IPS DF 6.9 (cell line): ENCODE measurements around the gene PRKCD.

ENCODE experiments used
- DNase-seq: peaks from one replicate; pipeline ENCODE4 v3.0.0-alpha.2; 2013; ENCODE audit warnings: low read depth, low spot score
- H3K27ac ChIP-seq: one replicate; pipeline ENCODE4 v1.5.1; 2013; ENCODE audit warnings: low read length, control low read depth
- H3K27me3 ChIP-seq: 2 replicates; pipeline ENCODE4 v1.6.1; 2013; ENCODE audit warnings: mild to moderate bottlenecking, low read length; ENCODE audit not compliant: control insufficient read depth, insufficient read depth
- H3K36me3 ChIP-seq: 2 replicates; pipeline ENCODE4 v1.6.1; 2013; ENCODE audit warnings: low read length; ENCODE audit not compliant: control insufficient read depth, insufficient read depth
- H3K4me1 ChIP-seq: 2 replicates; pipeline ENCODE4 v1.6.1; 2013; ENCODE audit warnings: low read length; ENCODE audit not compliant: control insufficient read depth, insufficient read depth
- H3K4me3 ChIP-seq: 2 replicates; pipeline ENCODE4 v1.5.1; 2013; ENCODE audit warnings: mild to moderate bottlenecking, low read length
- H3K9me3 ChIP-seq: 2 replicates; pipeline ENCODE4 v1.6.1; 2013; ENCODE audit warnings: low read length, inconsistent platforms; ENCODE audit not compliant: control insufficient read depth, insufficient read depth
- WGBS: extraction: QIAGEN DNeasy Blood & Tissue Kit; methylation state at CpG from one replicate; pipeline ENCODE4 v1.1.7; 2013; ENCODE audit warnings: mixed read lengths, missing lambda C conversion rate; ENCODE audit not compliant: insufficient read length, insufficient coverage; 5-methylcytosine and 5-hydroxymethylcytosine counted together

PRKCD gene

DNA sequence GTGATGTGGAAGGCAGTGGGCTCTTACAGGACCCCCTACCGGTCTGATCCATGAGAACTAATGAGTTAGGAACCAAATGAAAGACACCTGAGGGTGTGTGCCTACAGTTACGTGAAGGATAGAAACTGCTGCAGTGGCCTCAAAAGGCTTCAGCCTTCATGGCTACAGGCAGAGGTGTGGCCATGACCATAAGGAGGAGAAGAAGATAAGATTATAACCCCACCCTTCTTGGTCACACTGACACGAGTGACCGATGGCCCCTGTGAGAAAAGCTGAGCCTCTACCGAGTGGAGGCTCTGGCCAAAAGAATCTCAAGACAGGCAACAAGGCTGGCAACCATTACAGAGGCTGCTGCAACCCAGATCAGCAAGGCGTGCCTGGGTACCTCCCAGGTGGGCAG is 37.1 kb upstream of the PRKCD start:
- DNase-seq: no peak
- H3K4me1 ChIP-seq: no peaks in the 10 kb centered on the region
- H3K36me3 ChIP-seq: peaks cover 18% of the 10 kb centered on the region; the same call in 1 of the 2 replicates
- H3K4me3 ChIP-seq: no peak overlapping the region
- no CpG with 5 or more reads among the region's 6 CpGs for WGBS
- H3K27ac ChIP-seq: no peak overlapping the region
- no peaks in the 10 kb centered on the region for H3K27me3 ChIP-seq
- H3K9me3 ChIP-seq: no peaks in the 10 kb centered on the region

DNA sequence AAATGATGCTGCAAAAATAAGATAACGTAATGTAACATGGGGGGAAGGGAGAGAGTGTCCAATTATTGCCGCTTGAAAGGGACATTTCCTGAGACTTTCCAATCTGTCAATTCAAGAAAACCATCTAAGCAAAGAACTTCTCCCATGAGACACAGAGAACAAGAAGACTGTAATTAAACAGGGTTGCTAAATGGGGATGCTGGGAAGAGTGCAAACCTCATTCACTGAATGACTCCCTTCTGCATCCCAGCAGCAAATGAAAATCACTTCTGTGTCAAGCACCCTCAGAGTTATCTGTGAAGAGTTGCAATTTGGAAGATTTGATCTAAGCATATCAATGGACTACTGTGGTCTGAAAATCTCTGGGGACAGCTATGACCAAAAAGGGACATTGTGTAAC is 34.4 kb upstream of the PRKCD start:
- Histone ChIP-seq H3K27me3 (no peaks in the 10 kb centered on the region), H3K4me3 (no peak overlapping the region), H3K36me3 (peaks cover 13% of the 10 kb centered on the region; the same call in 1 of the 2 replicates), H3K9me3 (no peaks in the 10 kb centered on the region), H3K27ac (no peak overlapping the region), H3K4me1 (no peaks in the 10 kb centered on the region)
- no CpG with 5 or more reads among the region's 2 CpGs for WGBS
- no peak for DNase-seq

DNA sequence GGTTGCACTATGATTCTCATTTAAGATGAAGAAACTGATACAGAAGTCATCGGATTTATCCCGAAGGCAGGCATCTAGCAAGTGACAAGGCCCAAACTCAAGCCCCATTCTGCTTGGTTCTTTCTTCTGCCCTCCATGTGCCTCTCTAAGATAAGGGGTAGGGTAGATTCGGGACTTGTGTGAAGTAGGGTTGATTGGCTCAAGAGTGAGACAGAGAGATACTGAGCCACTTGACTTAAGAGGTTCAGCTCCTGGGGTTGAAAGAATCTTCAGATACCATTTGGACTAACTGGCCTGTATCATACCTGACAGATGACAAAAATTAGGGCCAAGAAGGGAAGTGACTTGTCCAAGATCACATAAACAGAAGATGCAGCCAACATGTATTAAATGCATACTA is 31.7 kb upstream of the PRKCD start:
- Histone ChIP-seq H3K4me1 (no peaks in the 10 kb centered on the region), H3K27me3 (no peaks in the 10 kb centered on the region), H3K9me3 (no peaks in the 10 kb centered on the region), H3K27ac (no peak overlapping the region), H3K36me3 (0 out of 2 replicates have a peak, but pooled peaks cover 3% of the 10 kb centered on the region), H3K4me3 (peak overlapping the region; percentile 80; the same call in 1 of the 2 replicates)
- no peak for DNase-seq
- no CpG with 5 or more reads among the region's 3 CpGs for WGBS

DNA sequence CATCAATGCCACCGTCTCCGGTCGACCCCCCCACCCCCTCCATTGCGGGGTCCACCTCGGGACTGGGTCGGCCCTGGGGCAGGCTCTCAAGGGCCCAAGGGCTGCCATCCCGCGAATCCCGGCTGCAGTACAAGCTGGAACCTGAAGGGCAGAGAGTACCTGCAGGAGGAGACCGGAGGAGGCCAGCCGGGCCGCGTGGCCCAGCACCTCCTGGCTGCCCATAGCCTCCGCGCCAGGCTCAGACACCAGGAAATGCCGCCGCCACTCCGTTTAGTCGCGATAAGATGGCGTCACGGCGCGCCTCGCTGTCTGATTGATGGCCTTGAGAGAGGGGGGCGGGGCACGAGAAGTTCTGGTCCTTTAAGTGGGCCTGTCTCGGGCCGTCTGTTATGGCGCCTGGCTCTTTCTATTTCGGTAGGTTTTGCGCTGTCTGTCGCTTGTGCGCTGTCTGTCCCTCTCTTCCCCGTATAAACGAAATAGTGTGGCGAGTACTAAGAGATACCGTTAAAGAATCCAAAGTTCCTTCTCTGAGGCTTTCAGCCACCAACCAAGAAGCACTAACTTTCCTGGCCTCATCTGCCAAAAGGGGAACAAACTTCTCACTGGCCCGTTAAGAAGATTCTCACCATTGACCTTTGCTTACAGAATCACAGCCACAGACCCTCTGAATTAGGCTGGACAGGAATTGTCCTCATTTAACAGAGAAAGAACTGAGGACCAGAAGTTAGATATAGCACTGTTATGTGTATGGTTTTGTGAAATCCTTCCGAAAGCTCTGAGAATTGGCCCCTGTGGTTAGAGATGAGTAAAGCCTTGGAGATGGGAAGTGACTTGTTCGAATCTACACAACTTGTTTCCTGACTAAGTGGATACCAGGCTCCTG is 30.6 kb upstream of the PRKCD start, which contains the start of gene RFT1:
RFT1 (minus strand) TSS at position 257 of the 883 bp plus-strand sequence; CDS start at position 222, 35 bp downstream.
- H3K4me3 ChIP-seq: peak within 1 kb of the TSS; percentile 80
- no CpG with 5 or more reads among the region's 41 CpGs for WGBS
- H3K36me3 ChIP-seq: 0 out of 2 replicates have a peak, but pooled peaks cover 3% of the 10 kb centered on the region
- H3K27ac ChIP-seq: no peak within 1 kb of the TSS
- peak; percentile 87 for DNase-seq
- no peaks in the 10 kb centered on the region for H3K4me1 ChIP-seq
- H3K9me3 ChIP-seq: no peaks in the 10 kb centered on the region
- H3K27me3 ChIP-seq: no peaks in the 10 kb centered on the region

DNA sequence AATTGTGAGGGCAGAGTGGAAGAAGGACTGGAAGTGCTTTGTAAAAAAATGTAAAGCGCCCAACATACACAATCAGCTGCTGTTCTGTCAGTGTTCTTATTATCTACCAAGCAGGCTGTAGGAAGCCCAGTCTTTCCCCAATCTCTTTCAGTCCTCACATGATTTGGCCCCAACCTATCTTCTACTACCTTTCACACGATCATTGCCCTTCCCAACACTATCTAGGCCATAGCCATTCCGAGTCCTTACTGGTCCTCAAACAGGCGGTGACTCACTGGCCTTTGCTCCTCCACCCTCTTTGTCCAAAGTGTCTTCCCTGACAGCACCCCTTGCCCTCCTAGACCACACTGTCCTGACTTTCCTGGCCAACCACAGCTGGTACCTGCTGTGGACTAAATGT is 29.9 kb upstream of the PRKCD start:
- Histone ChIP-seq H3K9me3 (no peaks in the 10 kb centered on the region), H3K27ac (no peak overlapping the region), H3K4me1 (no peaks in the 10 kb centered on the region), H3K27me3 (no peaks in the 10 kb centered on the region), H3K4me3 (no peak overlapping the region), H3K36me3 (no peaks in the 10 kb centered on the region)
- DNase-seq: no peak
- whole genome bisulfite sequencing: no CpG with 5 or more reads among the region's 4 CpGs

DNA sequence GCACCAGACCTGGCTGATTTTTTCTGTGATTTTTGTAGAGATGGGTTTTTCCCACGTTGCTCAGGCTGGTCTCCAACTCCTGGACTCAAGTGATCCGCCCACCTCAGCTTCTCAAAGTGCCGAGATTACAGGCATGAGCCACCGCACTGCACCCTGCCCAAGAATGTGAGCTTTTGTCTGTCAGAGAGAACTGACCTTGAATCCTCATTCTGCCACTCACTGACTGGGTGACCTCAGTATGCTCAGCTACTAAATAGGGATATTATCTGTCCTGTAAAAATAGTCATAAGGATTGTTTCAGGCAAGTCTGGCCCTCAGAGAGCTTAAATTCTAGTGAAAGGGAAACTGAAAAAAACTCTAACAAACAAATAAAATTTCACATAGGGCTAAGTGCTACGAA is 28.7 kb upstream of the PRKCD start:
- Histone ChIP-seq H3K4me3 (no peak overlapping the region), H3K27me3 (no peaks in the 10 kb centered on the region), H3K36me3 (no peaks in the 10 kb centered on the region), H3K4me1 (no peaks in the 10 kb centered on the region), H3K27ac (no peak overlapping the region), H3K9me3 (no peaks in the 10 kb centered on the region)
- no peak for DNase-seq
- no CpG with 5 or more reads among the region's 5 CpGs for WGBS

DNA sequence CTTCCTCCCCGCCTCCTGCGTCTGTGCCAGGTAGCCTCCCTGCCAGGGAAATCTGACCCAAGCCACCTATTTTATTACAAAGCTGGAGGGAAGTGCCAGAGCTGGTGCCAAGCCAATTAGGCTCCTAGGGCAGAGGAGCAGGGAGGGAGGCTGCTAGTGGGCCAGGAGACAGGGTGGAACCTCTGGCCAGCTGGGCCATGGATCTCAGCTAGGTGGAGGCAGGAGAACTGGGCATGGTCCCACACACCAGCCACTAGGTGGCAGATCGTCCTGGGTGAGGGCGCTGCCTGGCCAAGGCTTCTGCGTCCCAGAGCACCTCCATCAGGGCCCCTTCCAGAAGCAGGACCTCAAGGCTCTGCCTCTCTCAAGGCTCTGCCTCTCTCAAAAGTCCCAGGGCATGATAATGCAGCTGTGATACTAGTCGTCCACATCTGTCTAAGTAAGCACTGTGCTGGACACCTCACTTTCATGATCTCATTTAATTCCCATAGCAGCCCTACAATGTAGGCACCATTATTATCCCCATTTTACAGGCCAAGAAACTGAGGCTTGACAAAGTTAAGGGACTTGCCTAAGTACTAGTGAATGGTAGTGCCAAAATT is 26.3 kb upstream of the PRKCD start:
- Histone ChIP-seq H3K4me3 (no peak overlapping the region), H3K27ac (no peak overlapping the region), H3K36me3 (no peaks in the 10 kb centered on the region), H3K27me3 (no peaks in the 10 kb centered on the region), H3K9me3 (no peaks in the 10 kb centered on the region), H3K4me1 (no peaks in the 10 kb centered on the region)
- DNase-seq: peak; percentile 64
- no CpG with 5 or more reads among the region's 6 CpGs for WGBS

DNA sequence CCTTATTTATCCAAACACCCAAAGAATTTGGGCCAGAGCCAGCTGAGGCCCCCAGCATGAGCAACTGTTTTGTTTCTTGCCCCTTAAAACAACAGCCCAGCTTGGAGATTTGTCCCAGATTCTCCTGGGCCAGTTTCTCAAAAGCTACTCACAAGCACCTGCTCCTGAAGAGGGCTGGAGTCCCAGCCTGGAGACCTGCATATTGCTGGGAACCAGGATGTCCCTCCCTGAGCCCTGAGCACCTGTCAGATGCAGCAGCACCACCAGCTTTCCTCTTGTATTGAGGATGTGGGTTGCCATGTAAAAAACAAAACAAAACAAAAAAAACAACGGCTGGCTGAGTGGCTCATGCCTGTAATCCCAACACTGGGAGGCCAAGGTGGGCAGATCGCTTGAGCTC is 23.8 kb upstream of the PRKCD start:
- Histone ChIP-seq H3K36me3 (no peaks in the 10 kb centered on the region), H3K4me3 (no peak overlapping the region), H3K4me1 (peaks cover under 1% of the 10 kb centered on the region; the same call in 1 of the 2 replicates), H3K27me3 (no peaks in the 10 kb centered on the region), H3K27ac (no peak overlapping the region), H3K9me3 (no peaks in the 10 kb centered on the region)
- WGBS: no CpG with 5 or more reads among the region's 2 CpGs
- no peak for DNase-seq

DNA sequence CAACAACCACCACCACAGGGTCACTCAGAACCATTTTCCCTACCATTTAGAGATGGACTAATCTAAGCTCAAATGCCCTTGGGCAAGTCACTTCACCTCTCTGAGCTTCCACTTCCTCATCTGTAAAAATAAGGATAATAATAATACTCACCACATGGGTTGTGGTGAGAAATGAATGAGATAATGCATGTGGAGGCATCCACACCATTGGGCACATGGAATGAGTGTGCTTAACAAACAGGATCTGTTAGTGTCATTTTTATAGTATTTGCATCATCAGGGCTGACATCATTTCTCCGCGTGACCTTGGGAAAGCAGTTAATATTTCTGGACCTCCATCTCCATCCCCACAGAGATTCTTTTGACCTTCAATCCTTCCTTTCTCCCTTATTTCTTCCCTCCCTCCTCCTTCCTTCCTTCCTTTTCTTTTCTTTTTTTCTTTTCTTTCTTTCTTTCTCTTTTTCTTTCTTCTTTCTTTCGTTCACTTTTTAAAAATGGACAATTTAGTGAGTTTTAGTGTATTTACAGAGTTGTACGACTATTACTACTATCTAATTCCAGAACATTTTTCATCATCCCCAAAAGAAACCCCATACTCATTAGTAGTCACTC is 23.1 kb upstream of the PRKCD start:
- Histone ChIP-seq H3K36me3 (no peaks in the 10 kb centered on the region), H3K4me3 (no peak overlapping the region), H3K27ac (no peak overlapping the region), H3K9me3 (no peaks in the 10 kb centered on the region), H3K27me3 (no peaks in the 10 kb centered on the region), H3K4me1 (peaks cover 2% of the 10 kb centered on the region; the same call in 1 of the 2 replicates)
- no peak for DNase-seq
- WGBS: 82% methylated on average over 1 of the region's 4 CpGs
